ENCODE measurements around the gene PDE8A. TPM values are rescaled to one million over a fixed set of nuclear protein-coding genes. Genes with fewer than 3 reads are reported as not detected.

The PDE8A gene
- total RNA-seq, 1 donor = 30.4 TPM

DNA sequence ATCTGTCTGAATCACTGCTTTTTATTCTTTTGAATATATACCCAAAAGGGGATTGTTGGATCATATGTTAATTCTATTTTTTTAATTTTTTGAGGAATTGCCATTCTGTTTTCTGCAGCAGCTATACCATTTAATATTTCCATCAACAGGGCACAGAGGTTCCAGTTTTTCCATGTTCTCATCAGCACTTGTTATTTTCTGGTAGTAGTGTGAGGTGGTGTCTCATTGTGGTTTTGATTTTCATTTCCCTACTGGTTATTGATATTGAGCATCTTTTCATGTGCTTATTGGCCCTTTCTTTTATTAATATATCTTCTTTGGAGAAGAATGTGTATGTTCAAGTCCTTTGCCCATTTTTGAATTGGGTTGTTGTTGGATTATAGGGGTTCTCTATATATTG is 68.1 kb downstream of the PDE8A start:
- Histone ChIP-seq H3K79me2 (ENCODE audit: insufficient read depth, low read length) (peaks cover 50% of the 10 kb centered on the region), H4K20me1 (ENCODE audit: insufficient read depth, low read length) (no peaks in the 10 kb centered on the region), H3K27ac (ENCODE audit: low read depth, low read length) (no peak overlapping the region), H3K4me3 (ENCODE audit: insufficient read depth, low read length) (no peak overlapping the region), H3K9me3 (ENCODE audit: low read depth, low read length) (no peaks in the 10 kb centered on the region), H2AFZ (ENCODE audit: low read length) (no peak overlapping the region), H3K27me3 (ENCODE audit: insufficient read depth, low read length) (no peaks in the 10 kb centered on the region), H3K4me1 (ENCODE audit: insufficient read depth, low read length) (peaks cover 20% of the 10 kb centered on the region), H3K36me3 (ENCODE audit: insufficient read depth, low read length) (no peaks in the 10 kb centered on the region), H3K4me2 (ENCODE audit: insufficient read depth, low read length) (no peak overlapping the region)
- no peak for DNase-seq (ENCODE audit: insufficient read length, low spot score, missing footprints)
- TF ChIP-seq, protein P1, sequence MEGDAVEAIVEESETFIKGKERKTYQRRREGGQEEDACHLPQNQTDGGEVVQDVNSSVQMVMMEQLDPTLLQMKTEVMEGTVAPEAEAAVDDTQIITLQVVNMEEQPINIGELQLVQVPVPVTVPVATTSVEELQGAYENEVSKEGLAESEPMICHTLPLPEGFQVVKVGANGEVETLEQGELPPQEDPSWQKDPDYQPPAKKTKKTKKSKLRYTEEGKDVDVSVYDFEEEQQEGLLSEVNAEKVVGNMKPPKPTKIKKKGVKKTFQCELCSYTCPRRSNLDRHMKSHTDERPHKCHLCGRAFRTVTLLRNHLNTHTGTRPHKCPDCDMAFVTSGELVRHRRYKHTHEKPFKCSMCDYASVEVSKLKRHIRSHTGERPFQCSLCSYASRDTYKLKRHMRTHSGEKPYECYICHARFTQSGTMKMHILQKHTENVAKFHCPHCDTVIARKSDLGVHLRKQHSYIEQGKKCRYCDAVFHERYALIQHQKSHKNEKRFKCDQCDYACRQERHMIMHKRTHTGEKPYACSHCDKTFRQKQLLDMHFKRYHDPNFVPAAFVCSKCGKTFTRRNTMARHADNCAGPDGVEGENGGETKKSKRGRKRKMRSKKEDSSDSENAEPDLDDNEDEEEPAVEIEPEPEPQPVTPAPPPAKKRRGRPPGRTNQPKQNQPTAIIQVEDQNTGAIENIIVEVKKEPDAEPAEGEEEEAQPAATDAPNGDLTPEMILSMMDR (IDR thresholded peaks at IDR 0.05; ENCODE audit: extremely low read depth, low read depth, low read length) = no peak

DNA sequence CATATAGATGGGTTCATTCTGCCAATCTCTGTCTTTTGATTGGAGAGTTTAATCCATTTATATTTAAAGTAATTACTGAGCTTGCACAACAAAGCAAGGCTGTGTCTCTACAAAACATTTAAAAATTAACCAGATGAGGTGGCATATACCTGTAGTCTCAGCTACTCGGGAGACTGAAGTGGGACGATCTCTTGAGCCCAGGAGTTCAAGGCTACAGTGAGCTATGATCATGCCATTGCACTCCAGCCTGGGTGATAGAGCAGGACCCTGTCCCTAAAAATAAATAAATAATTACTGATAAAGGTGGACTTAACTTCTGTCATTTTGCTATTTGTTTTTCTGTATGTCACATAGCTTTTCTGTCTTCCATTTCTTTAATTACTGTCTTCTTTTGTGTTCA is 78.1 kb downstream of the PDE8A start:
- no peak overlapping the region for H2AFZ ChIP-seq (ENCODE audit: low read length)
- TF ChIP-seq, protein P1 (IDR thresholded peaks at IDR 0.05; ENCODE audit: extremely low read depth, low read depth, low read length) = no peak
- no peak overlapping the region for H3K4me2 ChIP-seq (ENCODE audit: insufficient read depth, low read length)
- peaks cover 15% of the 10 kb centered on the region for H3K4me1 ChIP-seq (ENCODE audit: insufficient read depth, low read length)
- H3K36me3 ChIP-seq (ENCODE audit: insufficient read depth, low read length) = no peaks in the 10 kb centered on the region
- H3K27ac ChIP-seq (ENCODE audit: low read depth, low read length) = no peak overlapping the region
- peaks cover 3% of the 10 kb centered on the region for H4K20me1 ChIP-seq (ENCODE audit: insufficient read depth, low read length)
- no peaks in the 10 kb centered on the region for H3K9me3 ChIP-seq (ENCODE audit: low read depth, low read length)
- no peaks in the 10 kb centered on the region for H3K27me3 ChIP-seq (ENCODE audit: insufficient read depth, low read length)
- no peak overlapping the region for H3K4me3 ChIP-seq (ENCODE audit: insufficient read depth, low read length)
- DNase-seq (ENCODE audit: insufficient read length, low spot score, missing footprints) = no peak
- peaks cover 74% of the 10 kb centered on the region for H3K79me2 ChIP-seq (ENCODE audit: insufficient read depth, low read length)

DNA sequence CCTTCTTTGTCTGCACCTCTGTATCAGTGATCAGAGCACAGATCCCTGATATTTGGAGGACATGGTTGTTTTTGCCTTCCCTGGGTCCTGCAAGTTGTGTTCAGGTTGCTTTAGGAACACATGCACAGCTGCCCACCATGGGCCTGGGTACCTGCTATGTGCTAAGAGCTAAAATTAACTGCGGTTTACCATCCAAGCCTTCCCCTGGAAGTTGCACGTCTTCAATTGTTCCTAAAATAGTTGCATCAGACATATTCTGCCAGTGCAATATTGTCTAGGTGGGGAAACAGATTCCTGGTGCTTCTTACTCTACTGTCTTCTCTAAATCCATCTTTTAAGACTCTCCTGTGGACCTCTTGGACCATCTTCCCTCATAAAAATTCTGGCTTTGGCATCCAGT is 80.9 kb downstream of the PDE8A start:
- peaks cover 15% of the 10 kb centered on the region for H3K4me1 ChIP-seq (ENCODE audit: insufficient read depth, low read length)
- no peak overlapping the region for H3K4me2 ChIP-seq (ENCODE audit: insufficient read depth, low read length)
- H3K79me2 ChIP-seq (ENCODE audit: insufficient read depth, low read length) = peaks cover 64% of the 10 kb centered on the region
- H3K4me3 ChIP-seq (ENCODE audit: insufficient read depth, low read length) = no peak overlapping the region
- TF ChIP-seq, protein P1 (IDR thresholded peaks at IDR 0.05; ENCODE audit: extremely low read depth, low read depth, low read length) = no peak
- no peaks in the 10 kb centered on the region for H3K27me3 ChIP-seq (ENCODE audit: insufficient read depth, low read length)
- no peak for DNase-seq (ENCODE audit: insufficient read length, low spot score, missing footprints)
- no peak overlapping the region for H3K27ac ChIP-seq (ENCODE audit: low read depth, low read length)
- H3K9me3 ChIP-seq (ENCODE audit: low read depth, low read length) = no peaks in the 10 kb centered on the region
- no peak overlapping the region for H2AFZ ChIP-seq (ENCODE audit: low read length)
- H4K20me1 ChIP-seq (ENCODE audit: insufficient read depth, low read length) = peaks cover 3% of the 10 kb centered on the region
- H3K36me3 ChIP-seq (ENCODE audit: insufficient read depth, low read length) = no peaks in the 10 kb centered on the region

DNA sequence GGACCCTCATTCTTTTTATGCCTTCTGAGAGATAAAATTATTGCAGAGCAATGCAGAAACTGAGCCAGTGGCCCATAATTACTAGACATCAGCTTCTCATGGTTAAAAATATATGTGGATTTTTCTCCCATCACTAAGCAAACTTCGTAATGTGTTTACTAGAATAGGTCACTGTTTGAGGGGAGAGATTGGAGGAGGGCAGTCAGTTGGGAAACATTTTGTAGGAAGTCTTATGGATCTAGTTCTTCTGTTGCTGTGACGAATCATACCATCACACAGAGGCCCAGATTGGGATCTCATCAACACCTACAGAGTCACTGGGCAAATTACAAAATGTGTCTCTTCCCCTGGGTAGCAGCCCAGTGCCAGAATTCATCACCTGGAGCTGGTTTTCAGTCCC is 81.4 kb downstream of the PDE8A start:
- no peaks in the 10 kb centered on the region for H3K9me3 ChIP-seq (ENCODE audit: low read depth, low read length)
- no peak overlapping the region for H3K4me3 ChIP-seq (ENCODE audit: insufficient read depth, low read length)
- H3K36me3 ChIP-seq (ENCODE audit: insufficient read depth, low read length) = no peaks in the 10 kb centered on the region
- TF ChIP-seq, protein P1 (IDR thresholded peaks at IDR 0.05; ENCODE audit: extremely low read depth, low read depth, low read length) = no peak
- no peak for DNase-seq (ENCODE audit: insufficient read length, low spot score, missing footprints)
- H3K79me2 ChIP-seq (ENCODE audit: insufficient read depth, low read length) = peaks cover 58% of the 10 kb centered on the region
- H2AFZ ChIP-seq (ENCODE audit: low read length) = no peak overlapping the region
- no peaks in the 10 kb centered on the region for H3K27me3 ChIP-seq (ENCODE audit: insufficient read depth, low read length)
- no peak overlapping the region for H3K27ac ChIP-seq (ENCODE audit: low read depth, low read length)
- peaks cover 1% of the 10 kb centered on the region for H4K20me1 ChIP-seq (ENCODE audit: insufficient read depth, low read length)
- no peak overlapping the region for H3K4me2 ChIP-seq (ENCODE audit: insufficient read depth, low read length)
- H3K4me1 ChIP-seq (ENCODE audit: insufficient read depth, low read length) = peaks cover 15% of the 10 kb centered on the region
